NCI-H524 treated with DMSO at 0.1 percent for 48 hours (cell line): Measurements from ENCODE around the gene PIP4K2B.
A peak's percentile ranks its signal among the peaks of the same experiment; 100 is the strongest.
"Not testable (repeated sequence)": the region's sequence is repeated elsewhere in the genome, so short reads cannot be mapped to it uniquely, and the experiment has no call there.

Source experiments
- DNase-seq: peaks from one replicate; lab custom pipeline; 2025; lab: John Stamatoyannopoulos, UW

PIP4K2B gene

GRCh38 chr17:38799501-38800236 is at the start of gene PIP4K2B:
PIP4K2B (minus strand) TSS chr17:38799556; CDS start chr17:38799424, 132 bp downstream.
- DNase-seq = peak; percentile 95

- no peak for DNase-seq
Measured at GRCh38 chr17:38848557-38848891, 49.2 kb upstream of the PIP4K2B start.

GRCh38 chr17:38844261-38844757 is 45.0 kb upstream of the PIP4K2B start:
- DNase-seq = no peak

- no peak for DNase-seq
Measured at GRCh38 chr17:38825762-38826247, 26.4 kb upstream of the PIP4K2B start.

- peak; percentile 72 for DNase-seq
Measured at GRCh38 chr17:38824899-38825761, 25.8 kb upstream of the PIP4K2B start, which contains the start of gene CWC25. CWC25 (minus strand) TSS chr17:38825321; CDS start chr17:38825183, 138 bp downstream.

- DNase-seq = no peak
Measured at GRCh38 chr17:38815576-38816193, 16.3 kb upstream of the PIP4K2B start.

- no peak for DNase-seq
Measured at GRCh38 chr17:38809828-38810227, 10.5 kb upstream of the PIP4K2B start.

- no peak for DNase-seq
Measured at GRCh38 chr17:38800237-38800760, 943 bp upstream of the PIP4K2B start.

- no peak for DNase-seq
Measured at GRCh38 chr17:38798614-38799500, 499 bp downstream of the PIP4K2B start.

GRCh38 chr17:38797828-38798227 is 1.5 kb downstream of the PIP4K2B start:
- no peak for DNase-seq

GRCh38 chr17:38797158-38797490 is 2.2 kb downstream of the PIP4K2B start:
- DNase-seq = no peak

- no peak for DNase-seq
Measured at GRCh38 chr17:38796451-38797157, 2.8 kb downstream of the PIP4K2B start.

- DNase-seq = no peak
Measured at GRCh38 chr17:38794221-38794620, 5.1 kb downstream of the PIP4K2B start.

- no peak for DNase-seq
Measured at GRCh38 chr17:38791162-38791561, 8.2 kb downstream of the PIP4K2B start.

- DNase-seq = not testable (repeated sequence)
Measured at GRCh38 chr17:38790148-38790707, 9.1 kb downstream of the PIP4K2B start.

GRCh38 chr17:38789185-38789584 is 10.2 kb downstream of the PIP4K2B start:
- peak; percentile 90 for DNase-seq

GRCh38 chr17:38787999-38788398 is 11.4 kb downstream of the PIP4K2B start:
- DNase-seq = not testable (repeated sequence)

GRCh38 chr17:38786372-38786771 is 13.0 kb downstream of the PIP4K2B start:
- no peak for DNase-seq

- no peak for DNase-seq
Measured at GRCh38 chr17:38783227-38783626, 16.1 kb downstream of the PIP4K2B start.
